B cell (primary cell): ENCODE measurements around the gene KRT28. TPM values are rescaled to one million over a fixed set of nuclear protein-coding genes. Genes with fewer than 3 reads are reported as not detected.

ENCODE experiments used
- ATAC-seq: fragments of 200-7000 bp; cut with Tn5 transposase; one replicate; pipeline ENCODE4 v1.10.0; 2021; ENCODE audit warnings: low read depth, mild to moderate bottlenecking, moderate number of reproducible peaks, moderate library complexity
- CTCF ChIA-PET: fragments of 350-600 bp; sonication (Branson Sonifier 250); formaldehyde crosslinking; loops from one replicate; lab custom pipeline; 2021; ENCODE audit warnings: antibody characterized with exemption, inconsistent platforms; lab: Charles Lee
- POLR2A ChIA-PET: fragments of 350-600 bp; sonication (Branson Sonifier 250); formaldehyde crosslinking; loops from one replicate; lab custom pipeline; 2021; ENCODE audit warnings: antibody characterized with exemption; lab: Charles Lee
- DNase-seq: peaks from one replicate; pipeline ENCODE4 v3.0.0; 2013
- H2AFZ ChIP-seq: 2 replicates; pipeline ENCODE4 v1.6.1; 2012; ENCODE audit warnings: mild to moderate bottlenecking, low read depth, low read length; ENCODE audit not compliant: insufficient read depth, poor library complexity, severe bottlenecking
- H3K27ac ChIP-seq, 2 donors: 1 replicate in 1 of 2; 2 replicates in 1 of 2; pipeline ENCODE4 v1.5.1; 2012 to 2013; ENCODE audit warnings: low read length in 2 of 2, mild to moderate bottlenecking in 2 of 2, moderate library complexity in 1 of 2
- H3K27me3 ChIP-seq, 4 experiments: fragments of 200-600 bp in 1 of 4; sonication (generic) in 1 of 4; replicated peaks in 1 of 4; 1 replicate in 2 of 4; 2 replicates in 2 of 4; pipeline versions ENCODE4 v1.6.1 to v1.7.0; 2013 to 2016; ENCODE audit warnings: low read length in 3 of 4, mild to moderate bottlenecking in 2 of 4, mixed read lengths in 1 of 4, moderate library complexity in 1 of 4; ENCODE audit not compliant: insufficient read depth in 4 of 4, control insufficient read depth in 3 of 4; ENCODE audit errors: control extremely low read depth in 1 of 4
- H3K36me3 ChIP-seq, 2 experiments: replicated peaks in 1 of 2; 1 replicate in 1 of 2; 2 replicates in 1 of 2; pipeline versions ENCODE4 v1.6.1 to v1.7.1; 2013; ENCODE audit warnings: low read length in 1 of 2; ENCODE audit not compliant: insufficient read depth in 2 of 2, control insufficient read depth in 1 of 2; ENCODE audit errors: control extremely low read depth in 1 of 2, extremely low read depth in 1 of 2
- H3K4me1 ChIP-seq, 2 donors: fragments of 200-600 bp in 1 of 2; sonication (generic) in 1 of 2; 1 replicate in 1 of 2; 2 replicates in 1 of 2; pipeline versions ENCODE4 v1.5.1 to v1.6.1; 2013 to 2017; ENCODE audit warnings: low read length in 2 of 2; ENCODE audit not compliant: control insufficient read depth in 2 of 2, insufficient read depth in 2 of 2
- H3K4me2 ChIP-seq: replicated peaks from 2 replicates; pipeline ENCODE3; 2012; ENCODE audit warnings: mild to moderate bottlenecking, low read depth, low read length; ENCODE audit not compliant: poor library complexity, severe bottlenecking
- H3K4me3 ChIP-seq, 5 experiments: fragments of 200-600 bp in 1 of 5; sonication (generic) in 1 of 5; 1 replicate in 3 of 5; 2 replicates in 2 of 5; pipeline versions ENCODE4 v1.5.1 to v1.7.0; 2011 to 2016; ENCODE audit warnings: low read length in 4 of 5, mild to moderate bottlenecking in 4 of 5, low read depth in 2 of 5, control low read depth in 1 of 5, moderate library complexity in 1 of 5; ENCODE audit not compliant: insufficient read depth in 1 of 5; ENCODE audit errors: control extremely low read depth in 1 of 5, extremely low read depth in 1 of 5
- H3K79me2 ChIP-seq: fragments of 200-600 bp; sonication (generic); one replicate; pipeline ENCODE4 v1.6.0; 2016; ENCODE audit warnings: low read length; ENCODE audit not compliant: control insufficient read depth, insufficient read depth
- H3K9ac ChIP-seq: fragments of 200-600 bp; sonication (generic); 2 replicates; pipeline ENCODE4 v1.6.1; 2017; ENCODE audit warnings: mild to moderate bottlenecking, low read length, moderate library complexity
- H3K9me3 ChIP-seq, 3 donors: one replicate each; pipeline versions ENCODE4 v1.6.1 to v1.7.1; 2013; ENCODE audit warnings: low read length in 2 of 3; ENCODE audit not compliant: control insufficient read depth in 2 of 3, insufficient read depth in 1 of 3; ENCODE audit errors: control extremely low read depth in 1 of 3
- H4K20me1 ChIP-seq: 2 replicates; pipeline ENCODE4 v1.6.0; 2012; ENCODE audit warnings: mild to moderate bottlenecking, low read length; ENCODE audit not compliant: insufficient read depth, control insufficient read depth, poor library complexity, severe bottlenecking
- H3K27ac Mint-ChIP-seq: one replicate; pipeline ENCODE4 v1.8.0; 2021; ENCODE audit warnings: mixed read lengths
- H3K27me3 Mint-ChIP-seq: one replicate; pipeline ENCODE4 v1.8.0; 2021; ENCODE audit warnings: mixed read lengths
- H3K4me1 Mint-ChIP-seq: one replicate; pipeline ENCODE4 v1.8.0; 2021; ENCODE audit warnings: mixed read lengths
- H3K4me3 Mint-ChIP-seq: one replicate; pipeline ENCODE4 v1.8.0; 2021; ENCODE audit warnings: mixed read lengths
- H3K9me3 Mint-ChIP-seq: one replicate; pipeline ENCODE4 v1.8.0; 2022; ENCODE audit warnings: mixed read lengths; ENCODE audit not compliant: insufficient read depth
- EZH2 ChIP-seq: IDR thresholded peaks from 2 replicates; pipeline ENCODE4 v1.6.1; 2012; ENCODE audit warnings: borderline replicate concordance, low read depth, mild to moderate bottlenecking, moderate library complexity, low read length; ENCODE audit not compliant: insufficient read depth, poor library complexity, severe bottlenecking
- WGBS: methylation state at CpG from one replicate; pipeline ENCODE4 v1.1.5; 2013; ENCODE audit warnings: missing lambda C conversion rate; ENCODE audit not compliant: insufficient coverage; 5-methylcytosine and 5-hydroxymethylcytosine counted together
- intact Hi-C: fragments of 100-400 bp; cut with micrococcal nuclease; formaldehyde crosslinking; loops from one replicate; pipeline ENCODE4 v1.10.0; 2022
- polyA plus RNA-seq: library from polyadenylated mRNA; depleted of rRNA; stranded (reverse); fragments of >200 nt; gene quantifications from 2 replicates; pipeline ENCODE4 v1.2.3, GENCODE V29; 2012
- total RNA-seq, 2 donors: library from RNA; stranded (reverse); fragments of 120-200 nt in 1 of 2; gene quantifications; 1 replicate in 1 of 2; 2 replicates in 1 of 2; pipeline versions ENCODE4 v1.2.3 to v1.2.4, GENCODE V29; 2013 to 2022
- TF ChIP-seq, protein P1 (sequence below): fragments of 200-600 bp; IDR thresholded peaks from one replicate; pipeline ENCODE4 v1.8.0; 2022; ENCODE audit warnings: antibody characterized with exemption, mild to moderate bottlenecking

KRT28 gene
- total and polyA plus RNA-seq, 2 donors (not counting 1 experiment from before 2014, with no cell fraction given) = not detected

DNA sequence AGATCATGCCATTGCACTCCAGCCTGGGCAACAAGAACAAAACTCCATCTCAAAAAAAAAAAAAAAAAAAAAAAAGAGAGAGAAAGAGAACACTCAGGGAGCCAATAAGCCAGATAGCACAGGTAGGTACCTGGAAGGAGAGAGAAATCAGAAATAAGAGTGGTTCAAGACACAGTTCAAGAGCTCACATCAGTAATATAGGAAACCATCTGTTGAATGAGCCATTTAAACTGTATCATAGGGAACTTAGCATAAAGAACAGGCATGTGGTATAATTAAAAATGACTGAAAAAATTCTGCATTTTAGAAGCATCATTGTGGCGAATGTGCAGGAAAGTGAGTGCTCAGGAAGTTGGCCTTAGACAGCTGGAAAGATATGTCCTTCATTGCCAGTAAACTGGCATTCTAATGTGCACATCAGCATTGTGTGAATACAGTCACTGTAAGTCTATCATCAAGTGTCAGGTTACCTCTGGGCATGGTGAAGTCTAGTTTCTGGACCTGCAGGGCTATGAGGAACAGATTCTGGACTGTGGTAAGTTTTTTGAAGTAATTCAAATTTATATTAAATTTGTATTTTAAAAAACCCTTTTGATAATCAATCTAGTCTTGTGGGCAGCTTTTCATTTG, 46.9 kb upstream of the KRT28 start:
- no peak for ATAC-seq
- Histone ChIP-seq H3K4me1 (no peaks in the 10 kb centered on the region), H3K27me3 (peaks cover 0 to 29% (median 15%) of the 10 kb centered on the region in 4 experiments), H3K9me3 (no peaks in the 10 kb centered on the region), H3K79me2 (no peaks in the 10 kb centered on the region), H2AFZ (no peak overlapping the region), H3K4me3 (no peak overlapping the region), H3K27ac (no peak overlapping the region), H3K36me3 (no peaks in the 10 kb centered on the region), H3K4me2 (no peak overlapping the region), H3K9ac (no peak overlapping the region), H4K20me1 (no peaks in the 10 kb centered on the region)
- ChIA-PET CTCF (interaction anchor here (1.5 kb wide), 1 partner anchor 11 kb away, joined by 4 read pairs; no protein-coding TSS in a partner anchor), POLR2A (interaction anchor here (0.7 kb wide), 1 partner anchor 178 kb away, joined by 7 read pairs; no protein-coding TSS in a partner anchor)
- Mint-ChIP-seq H3K9me3 (no peaks in the 10 kb centered on the region), H3K4me3 (no peak overlapping the region), H3K4me1 (peaks cover 3% of the 10 kb centered on the region), H3K27ac (no peak overlapping the region), H3K27me3 (peaks cover 62% of the 10 kb centered on the region)
- WGBS = no CpG with 5 or more reads among the region's 1 CpG
- DNase-seq = no peak
- TF ChIP-seq, protein P1, sequence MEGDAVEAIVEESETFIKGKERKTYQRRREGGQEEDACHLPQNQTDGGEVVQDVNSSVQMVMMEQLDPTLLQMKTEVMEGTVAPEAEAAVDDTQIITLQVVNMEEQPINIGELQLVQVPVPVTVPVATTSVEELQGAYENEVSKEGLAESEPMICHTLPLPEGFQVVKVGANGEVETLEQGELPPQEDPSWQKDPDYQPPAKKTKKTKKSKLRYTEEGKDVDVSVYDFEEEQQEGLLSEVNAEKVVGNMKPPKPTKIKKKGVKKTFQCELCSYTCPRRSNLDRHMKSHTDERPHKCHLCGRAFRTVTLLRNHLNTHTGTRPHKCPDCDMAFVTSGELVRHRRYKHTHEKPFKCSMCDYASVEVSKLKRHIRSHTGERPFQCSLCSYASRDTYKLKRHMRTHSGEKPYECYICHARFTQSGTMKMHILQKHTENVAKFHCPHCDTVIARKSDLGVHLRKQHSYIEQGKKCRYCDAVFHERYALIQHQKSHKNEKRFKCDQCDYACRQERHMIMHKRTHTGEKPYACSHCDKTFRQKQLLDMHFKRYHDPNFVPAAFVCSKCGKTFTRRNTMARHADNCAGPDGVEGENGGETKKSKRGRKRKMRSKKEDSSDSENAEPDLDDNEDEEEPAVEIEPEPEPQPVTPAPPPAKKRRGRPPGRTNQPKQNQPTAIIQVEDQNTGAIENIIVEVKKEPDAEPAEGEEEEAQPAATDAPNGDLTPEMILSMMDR = no peak
- TF ChIP-seq EZH2 = no peak
- intact Hi-C loops = no loop called here

DNA sequence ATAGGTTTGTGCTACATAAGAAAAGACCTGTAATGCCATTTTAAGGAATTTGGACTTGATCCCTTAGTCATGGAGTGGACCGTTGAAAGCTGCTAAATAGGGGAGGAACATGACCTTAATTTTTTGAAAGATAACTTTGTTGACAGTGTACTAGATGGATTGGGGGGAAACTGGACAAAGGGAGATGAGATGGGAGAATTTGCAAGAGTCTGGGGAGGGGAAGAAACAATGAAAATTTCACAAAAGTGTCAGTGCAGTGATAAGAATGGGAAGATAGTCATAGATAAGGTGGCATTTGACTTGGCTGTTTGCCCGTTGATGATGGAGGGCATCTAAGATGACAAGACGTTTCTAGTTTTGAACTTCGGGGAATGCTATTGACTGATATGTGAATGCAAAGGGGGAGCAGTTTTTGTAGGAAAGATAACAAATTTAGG, 44.9 kb upstream of the KRT28 start:
- H2AFZ ChIP-seq = no peak overlapping the region
- no peak overlapping the region for H3K27ac ChIP-seq
- ChIA-PET POLR2A (no interaction called here), CTCF (no interaction called here)
- intact Hi-C loops = no loop called here
- H3K79me2 ChIP-seq = no peaks in the 10 kb centered on the region
- Mint-ChIP-seq H3K27ac (no peak overlapping the region), H3K4me3 (no peak overlapping the region), H3K27me3 (peaks cover 70% of the 10 kb centered on the region), H3K4me1 (peaks cover 3% of the 10 kb centered on the region), H3K9me3 (no peaks in the 10 kb centered on the region)
- no peaks in the 10 kb centered on the region for H4K20me1 ChIP-seq
- ATAC-seq (no peak), DNase-seq (no peak)
- no peaks in the 10 kb centered on the region for H3K36me3 ChIP-seq
- no peak overlapping the region for H3K4me3 ChIP-seq
- H3K4me1 ChIP-seq = no peaks in the 10 kb centered on the region
- H3K4me2 ChIP-seq = no peak overlapping the region
- H3K9ac ChIP-seq = no peak overlapping the region
- TF ChIP-seq, protein P1 = no peak
- no peak for TF ChIP-seq EZH2
- H3K27me3 ChIP-seq = peaks cover 0 to 28% (median 8%) of the 10 kb centered on the region in 4 experiments
- 99% methylated on average over 4 of the region's 4 CpGs for WGBS
- H3K9me3 ChIP-seq = no peaks in the 10 kb centered on the region
